Body of pancreas (tissue), 4 donors: ENCODE results near the gene ISYNA1. TPM values are rescaled to one million over a fixed set of nuclear protein-coding genes. Genes with fewer than 3 reads are reported as not detected.
"Not testable (repeated sequence)": the region's sequence is repeated elsewhere in the genome, so short reads cannot be mapped to it uniquely, and the experiment has no call there.

Source experiments
- ATAC-seq: fragments of 150-250 bp; one replicate; pipeline ENCODE4 v1.9.1; 2016
- DNase-seq, 4 donors: peaks; one replicate each; pipeline ENCODE4 v3.0.0-alpha.2; 2019
- H3K27ac ChIP-seq, 4 donors: fragments of 200-600 bp; sonication (generic); 1 replicate in 3 of 4; 2 replicates in 1 of 4; pipeline versions ENCODE4 v1.5.1 to v1.6.1; 2016 to 2019; ENCODE audit warnings: mild to moderate bottlenecking in 1 of 4, mixed read lengths in 1 of 4, moderate library complexity in 1 of 4
- H3K27me3 ChIP-seq, 2 donors: fragments of 200-600 bp; sonication (generic); one replicate each; pipeline ENCODE4 v1.6.0; 2016; ENCODE audit warnings: mild to moderate bottlenecking in 1 of 2
- H3K36me3 ChIP-seq, 2 donors: fragments of 200-600 bp; sonication (generic); replicated peaks in 1 of 2; 2 replicates each; pipeline ENCODE4 v1.5.1; 2016; ENCODE audit warnings: low read depth in 2 of 2; ENCODE audit not compliant: insufficient read depth in 1 of 2
- H3K4me1 ChIP-seq: fragments of 200-600 bp; sonication (generic); one replicate; pipeline ENCODE4 v1.6.0; 2016
- H3K4me3 ChIP-seq, 2 donors: fragments of 200-600 bp; sonication (generic); 1 replicate in 1 of 2; 2 replicates in 1 of 2; pipeline ENCODE4 v1.5.1; 2016 to 2019
- H3K9me3 ChIP-seq, 3 donors: fragments of 200-600 bp; sonication (generic); 1 replicate in 2 of 3; 2 replicates in 1 of 3; pipeline ENCODE4 v1.5.1; 2016
- CTCF ChIP-seq, 7 experiments: fragments of 450-650 bp in 4 of 7; fragments of 200-600 bp in 3 of 7; sonication (generic) in 3 of 7; IDR thresholded peaks; one replicate each; pipeline ENCODE4 v1.5.1; 2016 to 2019; ENCODE audit warnings: antibody characterized with exemption in 7 of 7
- POLR2A ChIP-seq, 3 donors: fragments of 450-650 bp; IDR thresholded peaks; one replicate each; pipeline ENCODE4 v1.6.1; 2016; ENCODE audit warnings: antibody characterized with exemption in 3 of 3, mild to moderate bottlenecking in 2 of 3
- WGBS, 2 donors: methylation state at CpG; one replicate each; pipeline ENCODE4 v1.1.5; 2017; 5-methylcytosine and 5-hydroxymethylcytosine counted together
- intact Hi-C: fragments of 100-400 bp; cut with DNase I; formaldehyde crosslinking; loops from one replicate; pipeline ENCODE4 v1.15.1; 2023
- total RNA-seq, 2 donors: library from RNA; depleted of rRNA; stranded (reverse); fragments of >200 nt; gene quantifications; one replicate each; pipeline ENCODE4 v1.1.0, GENCODE V29; 2016

The ISYNA1 gene
- total RNA-seq, 2 donors from 2014 or later: 52.7 to 72.8 TPM

- H3K36me3 ChIP-seq: no peaks in the 10 kb centered on the region
- intact Hi-C loops: loop anchor here (5.0 kb wide), 1 partner anchor 65 kb away; no protein-coding TSS in a partner anchor
- WGBS, 2 donors: 72 to 78% methylated on average over 16 of the region's 16 CpGs
Measured at GRCh38 chr19:18412610-18413239, 25.2 kb downstream of the ISYNA1 start.

GRCh38 chr19:18408053-18408476 lies 29.9 kb downstream of the ISYNA1 start:
- no peaks in the 10 kb centered on the region for H3K9me3 ChIP-seq
- ATAC-seq (peak; percentile 69), DNase-seq (peak; percentile 52 to 77 (median 68))
- intact Hi-C loops: no loop called here
- peaks cover 6% of the 10 kb centered on the region for H3K4me1 ChIP-seq
- TF ChIP-seq POLR2A (IDR thresholded peaks at IDR 0.05) (no peak), CTCF (IDR thresholded peaks at IDR 0.05) (peak; percentile 38 to 66 (median 54))
- H3K27me3 ChIP-seq: no peaks in the 10 kb centered on the region
- no peak overlapping the region for H3K27ac ChIP-seq
- H3K36me3 ChIP-seq: no peaks in the 10 kb centered on the region
- no peak overlapping the region for H3K4me3 ChIP-seq
- 41 to 55% methylated on average over 10 of the region's 10 CpGs for WGBS, 2 donors

More at GRCh38 chr19:18412610-18413239, 25.2 kb downstream of the ISYNA1 start:
- ATAC-seq: no peak
- H3K9me3 ChIP-seq: no peaks in the 10 kb centered on the region
- H3K27ac ChIP-seq: no peak overlapping the region
- DNase-seq: no peak
- H3K27me3 ChIP-seq: no peaks in the 10 kb centered on the region
- TF ChIP-seq POLR2A (IDR thresholded peaks at IDR 0.05): no peak
- TF ChIP-seq CTCF (IDR thresholded peaks at IDR 0.05): no peak
- peaks cover 21% of the 10 kb centered on the region for H3K4me1 ChIP-seq
- no peak overlapping the region for H3K4me3 ChIP-seq

- H3K9me3 ChIP-seq: no peaks in the 10 kb centered on the region
- intact Hi-C loops: no loop called here
Measured at GRCh38 chr19:18406749-18407148, 31.2 kb downstream of the ISYNA1 start.

GRCh38 chr19:18405754-18406153 lies 32.2 kb downstream of the ISYNA1 start:
- H3K4me3 ChIP-seq, intact Hi-C loops, H3K27ac ChIP-seq, DNase-seq, ATAC-seq, H3K36me3 ChIP-seq, H3K27me3 ChIP-seq, H3K9me3 ChIP-seq: not testable (repeated sequence)
- H3K4me1 ChIP-seq: peaks cover 21% of the 10 kb centered on the region
- 86 to 88% methylated on average over 11 of the region's 11 CpGs for WGBS, 2 donors

More at GRCh38 chr19:18406749-18407148, 31.2 kb downstream of the ISYNA1 start:
- H3K27me3 ChIP-seq: no peaks in the 10 kb centered on the region
- peaks cover 19% of the 10 kb centered on the region for H3K4me1 ChIP-seq
- H3K36me3 ChIP-seq: no peaks in the 10 kb centered on the region
- no peak overlapping the region for H3K4me3 ChIP-seq
- no peak overlapping the region for H3K27ac ChIP-seq
- WGBS, 2 donors: 81 to 88% methylated on average over 9 of the region's 9 CpGs
- DNase-seq (no peak), ATAC-seq (no peak)
- no peak for TF ChIP-seq POLR2A (IDR thresholded peaks at IDR 0.05)
- no peak for TF ChIP-seq CTCF (IDR thresholded peaks at IDR 0.05)

- H3K9me3 ChIP-seq, H3K27me3 ChIP-seq, ATAC-seq, H3K36me3 ChIP-seq, DNase-seq, H3K4me3 ChIP-seq, intact Hi-C loops: not testable (repeated sequence)
- H3K27ac ChIP-seq: peak overlapping the region in 3 of 4 donors; percentile 41 to 61 (median 46)
- H3K4me1 ChIP-seq: peaks cover 29% of the 10 kb centered on the region
- WGBS, 2 donors: 55 to 71% methylated on average over 18 of the region's 18 CpGs
Measured at GRCh38 chr19:18402455-18403248, 35.3 kb downstream of the ISYNA1 start.
